ENCODE measurements around the gene CTNNA1.

The CTNNA1 gene

GRCh38 chr5:138778234-138778633 lies 25.0 kb downstream of the CTNNA1 start:
- no peaks in the 10 kb centered on the region for H4K20me1 ChIP-seq (ENCODE audit: insufficient read depth, low read length, poor library complexity, severe bottlenecking)

GRCh38 chr5:138783976-138784375 lies 30.8 kb downstream of the CTNNA1 start:
- no peak overlapping the region for H3K4me2 ChIP-seq (ENCODE audit: low read depth, low read length, poor library complexity, severe bottlenecking)
- H3K27me3 ChIP-seq (ENCODE audit: insufficient read depth, low read length, poor library complexity, severe bottlenecking), result no peaks in the 10 kb centered on the region
- no peaks in the 10 kb centered on the region for H3K9me2 ChIP-seq (replicated peaks; ENCODE audit: low read depth, low read length)
- no peak overlapping the region for H3K4me3 ChIP-seq (ENCODE audit: low read length, poor library complexity, severe bottlenecking)
- H3K9me3 ChIP-seq (ENCODE audit: insufficient read depth, low read depth, low read length), result no peaks in the 10 kb centered on the region
- no peaks in the 10 kb centered on the region for H4K20me1 ChIP-seq (ENCODE audit: insufficient read depth, low read length, poor library complexity, severe bottlenecking)
- TF ChIP-seq CTCF (conservative IDR thresholded peaks at IDR 0.05; ENCODE audit: low read length), result no peak
- TF ChIP-seq EZH2phosphoT487 (IDR thresholded peaks at IDR 0.05; ENCODE audit: borderline replicate concordance), result no peak
- H3K4me1 ChIP-seq (ENCODE audit: insufficient read depth, low read length, poor library complexity, severe bottlenecking), result no peaks in the 10 kb centered on the region
- H2AFZ ChIP-seq (ENCODE audit: low read length), result no peak overlapping the region
- no peaks in the 10 kb centered on the region for H3K79me2 ChIP-seq (ENCODE audit: insufficient read depth, low read length)
- H3K36me3 ChIP-seq (ENCODE audit: insufficient read depth, low read length), result peaks cover 8% of the 10 kb centered on the region; the same call in 1 of the 2 replicates
- no peak overlapping the region for H3K9ac ChIP-seq (ENCODE audit: low read depth, low read length, poor library complexity, severe bottlenecking)
- H3F3A ChIP-seq (ENCODE audit: low read depth), result no peaks in the 10 kb centered on the region

More at GRCh38 chr5:138778234-138778633, 25.0 kb downstream of the CTNNA1 start:
- H3K27me3 ChIP-seq (ENCODE audit: insufficient read depth, low read length, poor library complexity, severe bottlenecking), result no peaks in the 10 kb centered on the region
- H3K4me1 ChIP-seq (ENCODE audit: insufficient read depth, low read length, poor library complexity, severe bottlenecking), result no peaks in the 10 kb centered on the region
- H3K79me2 ChIP-seq (ENCODE audit: insufficient read depth, low read length), result no peaks in the 10 kb centered on the region
- H3F3A ChIP-seq (ENCODE audit: low read depth), result no peaks in the 10 kb centered on the region
- H3K4me2 ChIP-seq (ENCODE audit: low read depth, low read length, poor library complexity, severe bottlenecking), result no peak overlapping the region
- TF ChIP-seq EZH2phosphoT487 (IDR thresholded peaks at IDR 0.05; ENCODE audit: borderline replicate concordance) (no peak), CTCF (conservative IDR thresholded peaks at IDR 0.05; ENCODE audit: low read length) (no peak)
- no peaks in the 10 kb centered on the region for H3K9me2 ChIP-seq (replicated peaks; ENCODE audit: low read depth, low read length)
- no peaks in the 10 kb centered on the region for H3K9me3 ChIP-seq (ENCODE audit: insufficient read depth, low read depth, low read length)
- H3K36me3 ChIP-seq (ENCODE audit: insufficient read depth, low read length), result peaks cover 8% of the 10 kb centered on the region; the same call in 1 of the 2 replicates
- no peak overlapping the region for H3K9ac ChIP-seq (ENCODE audit: low read depth, low read length, poor library complexity, severe bottlenecking)
- no peak overlapping the region for H3K4me3 ChIP-seq (ENCODE audit: low read length, poor library complexity, severe bottlenecking)
- H2AFZ ChIP-seq (ENCODE audit: low read length), result no peak overlapping the region

GRCh38 chr5:138784590-138784989 lies 31.4 kb downstream of the CTNNA1 start:
- no peaks in the 10 kb centered on the region for H3K27me3 ChIP-seq (ENCODE audit: insufficient read depth, low read length, poor library complexity, severe bottlenecking)
- no peaks in the 10 kb centered on the region for H3F3A ChIP-seq (ENCODE audit: low read depth)
- no peaks in the 10 kb centered on the region for H3K4me1 ChIP-seq (ENCODE audit: insufficient read depth, low read length, poor library complexity, severe bottlenecking)
- no peak overlapping the region for H3K4me2 ChIP-seq (ENCODE audit: low read depth, low read length, poor library complexity, severe bottlenecking)
- no peak overlapping the region for H3K9ac ChIP-seq (ENCODE audit: low read depth, low read length, poor library complexity, severe bottlenecking)
- H3K4me3 ChIP-seq (ENCODE audit: low read length, poor library complexity, severe bottlenecking), result no peak overlapping the region
- no peaks in the 10 kb centered on the region for H3K9me2 ChIP-seq (replicated peaks; ENCODE audit: low read depth, low read length)
- H3K79me2 ChIP-seq (ENCODE audit: insufficient read depth, low read length), result no peaks in the 10 kb centered on the region
- H4K20me1 ChIP-seq (ENCODE audit: insufficient read depth, low read length, poor library complexity, severe bottlenecking), result no peaks in the 10 kb centered on the region
- TF ChIP-seq CTCF (conservative IDR thresholded peaks at IDR 0.05; ENCODE audit: low read length) (no peak), EZH2phosphoT487 (IDR thresholded peaks at IDR 0.05; ENCODE audit: borderline replicate concordance) (no peak)
- H3K9me3 ChIP-seq (ENCODE audit: insufficient read depth, low read depth, low read length), result no peaks in the 10 kb centered on the region
- peaks cover 8% of the 10 kb centered on the region; the same call in 1 of the 2 replicates for H3K36me3 ChIP-seq (ENCODE audit: insufficient read depth, low read length)
- H2AFZ ChIP-seq (ENCODE audit: low read length), result no peak overlapping the region
